SH-SY5Y (cell line): ENCODE data around the gene NEGR1.

Experiments used
- GATA2 ChIP-seq: IDR thresholded peaks from 2 replicates; pipeline ENCODE4 v1.6.1; 2011; ENCODE audit warnings: mild to moderate bottlenecking, low read depth, low read length
- GATA3 ChIP-seq: IDR thresholded peaks from 2 replicates; pipeline ENCODE4 v1.6.1; 2011; ENCODE audit warnings: low read depth, mild to moderate bottlenecking, low read length, moderate library complexity

GRCh38 chr1:71920556-71920955 lies 361.8 kb downstream of the NEGR1 start:
- TF ChIP-seq GATA2, result no peak
- TF ChIP-seq GATA3, result no peak
